Measurements from ENCODE around the gene FILIP1.
A peak's percentile ranks its signal among the peaks of the same experiment; 100 is the strongest.

Gene FILIP1

DNA sequence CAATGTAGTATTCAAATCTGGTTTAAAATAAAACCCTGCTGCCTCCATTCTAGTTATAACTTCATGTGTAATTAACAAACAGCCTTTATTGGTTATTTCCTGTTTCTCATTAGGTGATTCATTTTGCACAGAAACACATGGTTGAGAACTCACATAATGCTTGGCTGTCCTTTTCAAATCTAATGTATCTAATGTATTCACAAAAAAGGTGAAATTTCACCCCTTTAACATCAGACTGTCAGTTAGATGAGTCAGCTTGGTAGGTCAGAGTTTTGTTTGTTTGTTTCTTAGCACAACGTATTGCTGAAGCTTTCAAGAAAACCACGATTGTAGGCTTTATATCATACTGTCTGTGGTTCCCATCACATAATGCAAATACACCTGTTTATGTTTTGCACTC, 130.3 kb downstream of the FILIP1 start:
- no peak for DNase-seq (ENCODE audit: low read depth)
- no peak for TF ChIP-seq CTCF (IDR thresholded peaks at IDR 0.05; ENCODE audit: low read depth, low read length, missing control alignments)
- no peak overlapping the region for H3K4me3 ChIP-seq (ENCODE audit: low read depth, low read length)
- in situ Hi-C loops (cut with HindIII; ENCODE audit: low sequenced_read_pairs), result no loop called here

- no peak overlapping the region for H3K4me3 ChIP-seq (ENCODE audit: low read depth, low read length)
- no peak for DNase-seq (ENCODE audit: low read depth)
- no peak for TF ChIP-seq CTCF (IDR thresholded peaks at IDR 0.05; ENCODE audit: low read depth, low read length, missing control alignments)
- in situ Hi-C loops (cut with HindIII; ENCODE audit: low sequenced_read_pairs), result no loop called here
These were observed 140.0 kb downstream of the FILIP1 start for GRCh38 chr6:75353644-75354043.

DNA sequence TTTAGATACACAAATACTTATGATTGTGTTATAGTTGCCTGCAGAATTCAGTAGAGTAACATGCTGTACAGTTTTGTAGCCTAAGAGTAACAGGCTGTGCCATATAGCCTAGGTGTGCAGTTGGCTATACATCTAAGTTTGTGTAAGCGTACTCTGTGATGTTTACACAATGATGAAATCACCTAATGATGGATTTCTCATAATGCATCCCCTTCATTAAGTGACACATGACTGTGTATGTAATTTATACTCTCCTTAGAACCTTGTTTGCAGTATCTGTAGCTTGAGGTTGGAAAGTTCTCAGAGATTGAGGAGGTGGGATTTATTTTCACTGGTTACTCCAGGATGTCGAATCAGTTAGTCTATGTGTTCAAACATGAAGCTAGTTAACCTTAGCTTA, 142.0 kb downstream of the FILIP1 start:
- TF ChIP-seq CTCF (IDR thresholded peaks at IDR 0.05; ENCODE audit: low read depth, low read length, missing control alignments), result no peak
- H3K4me3 ChIP-seq (ENCODE audit: low read depth, low read length), result no peak overlapping the region
- DNase-seq (ENCODE audit: low read depth), result no peak
- in situ Hi-C loops (cut with HindIII; ENCODE audit: low sequenced_read_pairs), result no loop called here

GRCh38 chr6:75350808-75351207, 142.8 kb downstream of the FILIP1 start:
- no peak for DNase-seq (ENCODE audit: low read depth)

GRCh38 chr6:75350156-75350555, 143.4 kb downstream of the FILIP1 start:
- no peak for TF ChIP-seq CTCF (IDR thresholded peaks at IDR 0.05; ENCODE audit: low read depth, low read length, missing control alignments)
- H3K4me3 ChIP-seq (ENCODE audit: low read depth, low read length), result no peak overlapping the region
- in situ Hi-C loops (cut with HindIII; ENCODE audit: low sequenced_read_pairs), result no loop called here
- no peak for DNase-seq (ENCODE audit: low read depth)

More at GRCh38 chr6:75350808-75351207, 142.8 kb downstream of the FILIP1 start:
- no peak for TF ChIP-seq CTCF (IDR thresholded peaks at IDR 0.05; ENCODE audit: low read depth, low read length, missing control alignments)
- no peak overlapping the region for H3K4me3 ChIP-seq (ENCODE audit: low read depth, low read length)
- in situ Hi-C loops (cut with HindIII; ENCODE audit: low sequenced_read_pairs), result no loop called here

GRCh38 chr6:75349262-75349984, 144.2 kb downstream of the FILIP1 start:
- H3K4me3 ChIP-seq (ENCODE audit: low read depth, low read length), result peak overlapping the region; percentile 34
- DNase-seq (ENCODE audit: low read depth), result peak; percentile 12
- in situ Hi-C loops (cut with HindIII; ENCODE audit: low sequenced_read_pairs), result loop anchor here (10.0 kb wide), 1 partner anchor 75 kb away; no protein-coding TSS in a partner anchor
- TF ChIP-seq CTCF (IDR thresholded peaks at IDR 0.05; ENCODE audit: low read depth, low read length, missing control alignments), result peak; percentile 35
